HepG2 (cell line): ENCODE measurements around the gene LSM6. TPM values are rescaled to one million over a fixed set of nuclear protein-coding genes. Genes with fewer than 3 reads are reported as not detected.

ENCODE experiments used
- ATAD3A ChIP-seq: sonication (generic); formaldehyde crosslinking; IDR thresholded peaks from 2 replicates; pipeline ENCODE4 v1.4.0; 2020; ENCODE audit warnings: missing genetic modification reagents
- CENPT ChIP-seq: sonication (generic); formaldehyde crosslinking; IDR thresholded peaks from 2 replicates; pipeline ENCODE4 v1.8.0; 2022; ENCODE audit warnings: low read depth, mild to moderate bottlenecking, moderate library complexity, missing genetic modification reagents
- E2F5 ChIP-seq: sonication (generic); formaldehyde crosslinking; conservative IDR thresholded peaks from 2 replicates; pipeline ENCODE4 v1.4.0; 2020; ENCODE audit warnings: missing genetic modification reagents
- EHMT2 ChIP-seq: fragments of 200-600 bp; sonication (generic); IDR thresholded peaks from 2 replicates; pipeline ENCODE4 v1.7.0; 2017; ENCODE audit warnings: antibody characterized with exemption, low read depth, low read length, borderline replicate concordance
- FOSL1 ChIP-seq: sonication (generic); formaldehyde crosslinking; IDR thresholded peaks from 2 replicates; pipeline ENCODE4 v1.9.0; 2021; ENCODE audit warnings: missing genetic modification reagents, borderline replicate concordance
- HMGA1 ChIP-seq: sonication (generic); formaldehyde crosslinking; conservative IDR thresholded peaks from 2 replicates; pipeline ENCODE4 v1.4.0; 2020; ENCODE audit warnings: missing genetic modification reagents
- HNRNPLL ChIP-seq: fragments of 200-400 bp; formaldehyde crosslinking; IDR thresholded peaks from 2 replicates; pipeline ENCODE4 v1.6.1; 2017; ENCODE audit warnings: mild to moderate bottlenecking, low read depth, low read length; ENCODE audit not compliant: poor library complexity, severe bottlenecking
- MAX ChIP-seq: IDR thresholded peaks from 2 replicates; pipeline ENCODE4 v1.6.1; 2012; ENCODE audit warnings: inconsistent platforms
- MXD1 ChIP-seq: sonication (generic); formaldehyde crosslinking; IDR thresholded peaks from 2 replicates; pipeline ENCODE4 v1.4.0; 2020; ENCODE audit warnings: mild to moderate bottlenecking, missing genetic modification reagents
- NCOA2 ChIP-seq: sonication (generic); formaldehyde crosslinking; IDR thresholded peaks from 2 replicates; pipeline ENCODE4 v1.8.0; 2022; ENCODE audit warnings: inconsistent platforms
- NRL ChIP-seq: sonication (generic); formaldehyde crosslinking; IDR thresholded peaks from 2 replicates; pipeline ENCODE4 v1.5.0; 2020; ENCODE audit warnings: missing genetic modification reagents, mild to moderate bottlenecking, moderate library complexity, borderline replicate concordance
- SNAPC4 ChIP-seq: sonication (generic); formaldehyde crosslinking; IDR thresholded peaks from 2 replicates; pipeline ENCODE4 v1.4.0; 2020; ENCODE audit warnings: mild to moderate bottlenecking, missing genetic modification reagents
- TCF12 ChIP-seq, 2 experiments: fragments of 450-650 bp in 1 of 2; sonication (generic) in 1 of 2; formaldehyde crosslinking in 1 of 2; IDR thresholded peaks; 2 replicates each; pipeline versions ENCODE4 v1.6.1 to v1.8.0; 2017 to 2022; ENCODE audit warnings: antibody characterized with exemption in 1 of 2, mild to moderate bottlenecking in 1 of 2, missing genetic modification reagents in 1 of 2, moderate library complexity in 1 of 2
- WIZ ChIP-seq: sonication (generic); formaldehyde crosslinking; IDR thresholded peaks from 2 replicates; pipeline ENCODE4 v1.5.1; 2020; ENCODE audit warnings: mild to moderate bottlenecking, missing genetic modification reagents
- XBP1 ChIP-seq: sonication (generic); formaldehyde crosslinking; IDR thresholded peaks from 2 replicates; pipeline ENCODE4 v1.5.0; 2020; ENCODE audit warnings: missing genetic modification reagents
- ZBTB8A ChIP-seq: sonication (generic); formaldehyde crosslinking; IDR thresholded peaks from 2 replicates; pipeline ENCODE4 v1.4.0; 2020; ENCODE audit warnings: mild to moderate bottlenecking, low read depth, missing genetic modification reagents, borderline replicate concordance
- ZEB1 ChIP-seq: IDR thresholded peaks from 2 replicates; pipeline ENCODE4 v1.6.1; 2012; ENCODE audit warnings: mild to moderate bottlenecking, low read depth, inconsistent platforms; ENCODE audit not compliant: insufficient replicate concordance
- ZMAT5 ChIP-seq: sonication (generic); formaldehyde crosslinking; IDR thresholded peaks from 2 replicates; pipeline ENCODE4 v1.5.0; 2020; ENCODE audit warnings: mild to moderate bottlenecking, low read depth, missing genetic modification reagents, borderline replicate concordance
- ZNF24 ChIP-seq: fragments of 450-650 bp; IDR thresholded peaks from 2 replicates; pipeline ENCODE4 v1.6.1; 2017; ENCODE audit warnings: antibody characterized with exemption, mild to moderate bottlenecking
- ZNF333 ChIP-seq: sonication (generic); formaldehyde crosslinking; IDR thresholded peaks from 2 replicates; pipeline ENCODE4 v1.4.0; 2020; ENCODE audit warnings: mild to moderate bottlenecking, missing genetic modification reagents, borderline replicate concordance
- ZNF724P ChIP-seq: sonication (generic); formaldehyde crosslinking; IDR thresholded peaks from 2 replicates; pipeline ENCODE4 v1.8.0; 2022; ENCODE audit warnings: missing genetic modification reagents, borderline replicate concordance
- ZSCAN30 ChIP-seq: sonication (generic); formaldehyde crosslinking; IDR thresholded peaks from 2 replicates; pipeline ENCODE4 v1.5.0; 2020; ENCODE audit warnings: mild to moderate bottlenecking, missing genetic modification reagents
- polyA plus RNA-seq, 8 experiments: library from polyadenylated mRNA; depleted of rRNA in 3 of 8; stranded (reverse) in 7 of 8; unstranded in 1 of 8; fragments of >200 nt; fragmentation: Illumina TruSeq in 4 of 8; extraction: Trizol in 4 of 8; gene quantifications; 2 replicates each; pipeline versions ENCODE4 v1.2.1 to v1.2.3, GENCODE V29; 2011 to 2016; ENCODE audit warnings: low read depth in 4 of 8, missing spikeins in 1 of 8, mixed read lengths in 1 of 8; ENCODE audit not compliant: insufficient read depth in 1 of 8
- total RNA-seq, 5 experiments: library from RNA; depleted of rRNA; stranded (reverse); fragments of >200 nt; fragmentation: Illumina TruSeq; extraction: Trizol; gene quantifications; 2 replicates each; pipeline ENCODE4 v1.2.3, GENCODE V29; 2016; ENCODE audit warnings: low read depth in 1 of 5

LSM6 gene
- total and polyA plus RNA-seq, 2 of the 13 experiments (the other 11 are each of a cell fraction or from before 2014, with no cell fraction given) = 14.6 to 83.3 TPM

- TF ChIP-seq HMGA1 (CRISPR knock-in tag) (no peak), SNAPC4 (no peak; the same call in 1 of the 2 replicates), ZBTB8A (CRISPR knock-in tag) (no peak), CENPT (0 out of 2 replicates have a peak, but pooled peaks have one; percentile 37), ZNF24 (no peak), ZEB1 (peak; percentile 20), E2F5 (CRISPR knock-in tag) (0 out of 2 replicates have a peak, but pooled peaks have one; percentile 45), NCOA2 (CRISPR knock-in tag) (no peak; the same call in 1 of the 2 replicates), MAX (peak; percentile 65), HNRNPLL (peak; percentile 53), ZSCAN30 (no peak), TCF12 (IDR thresholded peaks at IDR 0.05) (no peak), TCF12 (CRISPR knock-in tag; IDR thresholded peaks at IDR 0.05) (peak; percentile 28; the same call in 1 of the 2 replicates), WIZ (CRISPR knock-in tag) (no peak), EHMT2 (no peak), ZMAT5 (no peak), ZNF333 (CRISPR knock-in tag) (0 out of 2 replicates have a peak, but pooled peaks have one; percentile 44), ZNF724P (CRISPR knock-in tag) (peak; percentile 34; the same call in 1 of the 2 replicates), ATAD3A (CRISPR knock-in tag) (no peak), MXD1 (no peak; the same call in 1 of the 2 replicates), XBP1 (no peak), FOSL1 (CRISPR knock-in tag) (no peak), NRL (CRISPR knock-in tag) (peak; percentile 92)
These were observed at the start of gene LSM6 (continued) for GRCh38 chr4:146175541-146176453.
